Caki2 (cell line): ENCODE results near the gene CCDC92. TPM values are rescaled to one million over a fixed set of nuclear protein-coding genes. Genes with fewer than 3 reads are reported as not detected.

Source experiments
- DNase-seq: peaks from one replicate; pipeline ENCODE4 v3.0.0-alpha.2; 2015; ENCODE audit warnings: low read depth
- in situ Hi-C: cut with HindIII; loops from 2 replicates; pipeline ENCODE4 v1.10.0; 2016; ENCODE audit warnings: low sequenced_read_pairs, low pct_unique_long_range_greater_than_20kb, mixed read lengths
- total RNA-seq: library from RNA; depleted of rRNA; stranded (reverse); fragments of >200 nt; shearing (Covaris generic); gene quantifications from 2 replicates; pipeline ENCODE4 v1.2.3, GENCODE V29; 2014; ENCODE audit warnings: low replicate concordance; rRNA removed

The CCDC92 gene
- total RNA-seq, 1 experiment from 2014 or later = 3.5 TPM

DNA sequence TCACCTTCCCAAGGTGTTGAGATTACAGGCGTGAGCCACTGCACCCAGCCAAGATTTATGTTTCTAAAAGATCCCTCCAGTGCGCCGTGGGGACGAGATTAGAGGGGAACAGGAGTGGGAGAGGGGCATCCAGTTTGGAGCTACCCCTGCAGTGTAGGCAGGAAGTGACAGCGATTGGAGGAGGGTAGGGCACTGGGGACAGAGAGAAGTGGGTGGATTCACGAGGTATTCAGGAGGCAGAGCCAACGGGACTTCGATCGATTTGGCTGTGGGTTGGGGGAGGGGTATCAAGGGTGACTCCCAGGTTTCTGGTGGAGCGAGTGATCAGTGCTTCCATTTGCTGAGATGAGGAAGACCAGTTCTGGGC lies 82.1 kb downstream of the CCDC92 start:
- in situ Hi-C loops = no loop called here
- DNase-seq = no peak

DNA sequence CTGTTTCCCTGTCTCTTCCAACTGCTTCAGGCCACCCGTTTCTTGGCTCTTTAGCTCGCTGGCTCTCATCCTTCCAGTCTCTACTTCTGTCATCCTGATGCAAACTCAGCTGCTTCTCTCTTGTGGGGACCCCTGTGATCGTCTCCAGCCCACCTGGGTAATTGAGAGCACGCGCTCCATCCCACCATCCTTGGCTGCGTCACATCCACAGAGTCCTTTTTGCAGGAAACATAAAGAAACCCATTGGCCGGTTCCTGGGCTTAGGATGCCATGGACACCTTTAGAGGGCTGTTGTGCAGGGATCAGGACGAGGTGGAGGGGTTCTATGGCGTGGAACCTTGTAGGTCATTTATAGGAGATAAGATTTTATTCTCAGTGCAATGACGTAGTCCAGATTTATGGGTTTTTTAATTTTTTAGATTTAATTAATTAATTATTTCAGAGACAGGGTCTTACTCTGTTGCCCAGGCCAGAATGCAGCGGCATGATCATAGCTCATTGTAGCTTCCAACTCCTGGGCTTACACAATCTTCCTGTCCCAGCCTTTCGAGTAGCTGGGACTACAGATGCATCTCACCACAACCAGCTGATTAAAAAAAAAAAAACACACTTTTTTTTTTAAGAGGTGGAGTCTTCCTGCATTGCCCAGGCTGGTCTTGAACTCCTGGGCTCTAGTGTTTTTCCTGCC lies 82.6 kb downstream of the CCDC92 start:
- DNase-seq = no peak
- in situ Hi-C loops = no loop called here

GRCh38 chr12:123888989-123889388 lies 83.6 kb downstream of the CCDC92 start:
- in situ Hi-C loops = no loop called here
- DNase-seq = no peak

- no peak for DNase-seq
- in situ Hi-C loops = no loop called here
Observed at GRCh38 chr12:123886931-123887582, 85.6 kb downstream of the CCDC92 start.

DNA sequence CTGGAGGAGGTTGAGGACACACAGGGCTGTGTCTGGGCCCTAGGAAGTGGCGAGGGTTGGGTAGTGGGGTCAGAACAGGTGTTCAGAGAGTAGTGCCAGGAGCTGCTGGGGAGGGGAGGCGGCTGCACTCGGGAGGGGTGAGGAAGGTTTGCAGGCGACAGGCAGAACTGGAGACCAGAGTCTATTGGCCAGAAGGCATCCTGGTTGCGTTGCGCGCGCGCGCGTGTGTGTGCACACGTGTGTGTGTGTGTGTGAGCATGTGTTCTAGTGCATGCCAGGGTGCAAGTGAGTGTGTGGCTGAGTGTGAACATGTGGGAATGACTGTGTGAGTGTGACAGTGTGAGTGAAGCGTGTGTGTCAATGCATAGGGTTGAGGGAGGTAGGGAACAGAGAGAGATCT lies 86.4 kb downstream of the CCDC92 start:
- DNase-seq = no peak
- in situ Hi-C loops = no loop called here

Other genes with a start within 250 kb of the CCDC92 start
- 0.74 TPM in 1 of 2 replicates, not detected in the other for gene DNAH10, start 210.5 kb downstream of the CCDC92 start, total RNA-seq
- gene ZNF664, start 384 bp upstream of the CCDC92 start, total RNA-seq = 44.9 and 63.4 TPM in 2 replicates